HTERT RPE-1 (cell line): Measurements from ENCODE around the gene GALNT9.
"Not testable (repeated sequence)": the region's sequence is repeated elsewhere in the genome, so short reads cannot be mapped to it uniquely, and the experiment has no call there.

Experiments
- in situ Hi-C: fragments of 300-500 bp; cut with MboI; formaldehyde crosslinking; loops from 4 replicates; pipeline ENCODE4 v1.14.3; 2020; ENCODE audit warnings: low sequenced_read_pairs

Gene GALNT9

DNA sequence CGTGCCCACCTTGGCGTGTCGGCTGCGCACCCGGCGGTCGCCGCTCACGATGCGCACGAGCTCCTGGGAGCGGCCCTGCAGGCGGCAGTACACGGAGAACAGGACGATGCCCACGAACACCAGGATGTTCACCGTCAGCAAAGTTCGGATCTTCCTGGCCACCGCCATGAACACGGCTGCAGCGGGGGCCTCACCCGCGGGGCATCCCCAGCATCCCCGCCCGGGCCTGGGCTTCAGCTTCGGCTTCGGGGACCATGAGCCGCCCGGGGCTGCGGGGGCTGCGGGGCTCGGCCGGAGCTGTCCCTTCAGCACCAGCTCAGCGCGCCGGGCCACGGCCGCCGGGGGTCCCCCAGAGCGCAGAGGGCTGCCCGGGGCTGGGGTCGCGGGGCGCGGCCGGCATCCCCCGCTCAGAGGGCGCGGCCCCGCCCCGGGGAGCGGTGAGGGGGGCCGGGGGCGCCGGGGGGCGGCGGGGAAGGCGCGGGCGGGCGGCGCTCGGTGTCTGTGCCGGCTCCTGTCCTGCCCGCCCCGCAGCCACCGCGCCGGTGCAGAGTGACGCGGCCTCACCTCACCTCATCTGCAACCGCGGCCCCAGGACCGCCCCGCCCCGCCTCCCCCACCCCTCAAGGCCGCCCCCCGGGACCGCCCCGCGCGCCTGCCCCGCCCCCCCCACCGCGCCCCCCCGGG lies at the start of gene GALNT9:
Gene GALNT9 (minus strand): TSS at position 554 of the 684 bp plus-strand sequence. CDS start 386 bp downstream, at position 168.
- in situ Hi-C loops, result no loop called here

DNA sequence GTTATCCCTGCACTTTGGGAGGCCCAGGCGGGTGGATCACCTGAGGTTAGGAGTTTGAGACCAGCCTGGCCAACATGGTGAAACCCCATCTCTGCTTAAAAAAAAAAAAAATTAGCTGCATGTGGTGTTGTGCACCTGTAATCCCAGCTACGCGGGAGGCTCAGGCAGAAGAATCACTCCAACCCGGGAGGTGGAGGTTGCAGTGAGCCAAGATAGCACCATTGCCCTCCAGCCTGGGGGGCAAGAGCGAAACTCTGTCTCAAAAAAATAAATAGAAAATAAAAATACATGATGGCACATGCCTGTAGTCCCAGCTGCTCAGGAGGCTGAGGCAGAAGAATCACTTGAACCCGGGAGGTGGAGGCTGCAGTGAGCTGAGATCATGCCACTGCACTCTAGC lies 49.7 kb upstream of the GALNT9 start:
- in situ Hi-C loops, result not testable (repeated sequence)

DNA sequence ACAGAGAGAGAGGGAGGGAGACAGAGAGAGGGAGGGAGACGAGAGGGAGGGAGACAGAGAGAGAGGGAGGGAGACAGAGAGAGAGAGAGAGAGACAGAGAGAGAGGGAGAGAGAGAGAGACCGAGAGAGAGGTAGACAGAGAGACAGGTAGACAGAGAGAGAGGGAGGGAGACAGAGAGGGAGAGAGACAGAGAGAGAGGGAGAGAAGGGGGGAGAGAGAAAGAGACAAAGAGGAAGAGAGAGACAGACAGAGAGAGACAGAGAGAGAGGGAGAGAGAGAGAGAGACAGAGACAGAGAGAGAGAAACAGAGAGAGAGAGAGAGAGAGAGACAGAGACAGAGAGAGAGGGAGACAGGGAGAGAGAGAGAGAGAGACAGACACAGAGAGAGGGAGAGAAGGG lies 47.8 kb upstream of the GALNT9 start:
- in situ Hi-C loops, result no loop called here

DNA sequence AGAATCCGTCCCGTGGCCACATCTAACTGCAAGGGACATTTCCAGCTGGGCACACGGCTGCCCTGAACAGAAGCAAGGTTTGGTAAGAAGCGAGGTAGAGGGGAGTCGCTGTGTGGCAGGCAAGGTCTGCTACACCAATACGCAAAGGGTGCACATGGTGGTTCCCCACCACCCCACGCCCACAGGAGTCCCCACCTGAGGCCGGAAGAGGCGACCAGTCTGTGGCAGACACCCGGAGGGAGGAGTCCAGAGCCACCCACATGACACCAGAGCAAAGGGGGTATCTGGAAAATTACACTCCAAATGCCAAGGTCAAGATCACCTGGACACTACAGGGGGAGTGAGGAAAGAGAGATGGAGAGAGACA lies 47.1 kb upstream of the GALNT9 start:
- in situ Hi-C loops, result no loop called here

DNA sequence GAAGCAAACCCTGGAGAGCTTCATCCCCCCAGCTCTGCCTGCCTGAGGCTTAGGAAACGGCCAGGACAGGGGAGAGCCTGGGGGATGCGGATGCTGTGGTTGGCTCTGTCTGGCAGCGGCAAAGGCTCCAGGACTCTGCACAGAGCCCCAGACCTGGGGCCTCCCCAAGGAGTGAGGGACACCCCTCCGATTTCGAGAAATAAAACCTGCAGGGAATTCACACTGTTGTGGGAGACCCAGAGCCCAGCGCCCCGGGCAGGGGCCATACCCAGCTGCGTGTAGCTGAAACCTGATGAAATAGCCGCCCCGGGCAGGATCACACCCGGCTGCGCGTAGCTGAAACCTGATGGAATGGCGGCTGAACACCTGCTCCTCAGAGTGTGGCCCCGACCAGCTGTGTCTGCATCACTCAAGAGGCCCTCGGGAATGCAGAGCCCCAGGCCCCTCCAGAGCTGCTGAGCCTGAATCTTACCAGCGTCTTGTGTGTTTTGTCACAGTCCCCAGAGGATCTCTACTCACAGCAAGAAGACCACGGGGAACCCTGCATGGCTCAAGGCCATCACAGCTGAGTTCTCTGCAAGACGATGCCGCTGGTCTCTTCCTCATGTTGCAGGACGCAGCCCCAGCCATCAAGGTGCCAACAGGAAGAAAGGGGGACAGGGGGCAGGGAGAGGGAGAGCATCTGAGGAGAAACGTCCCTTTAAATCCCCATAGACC lies 46.5 kb upstream of the GALNT9 start:
- in situ Hi-C loops, result no loop called here

DNA sequence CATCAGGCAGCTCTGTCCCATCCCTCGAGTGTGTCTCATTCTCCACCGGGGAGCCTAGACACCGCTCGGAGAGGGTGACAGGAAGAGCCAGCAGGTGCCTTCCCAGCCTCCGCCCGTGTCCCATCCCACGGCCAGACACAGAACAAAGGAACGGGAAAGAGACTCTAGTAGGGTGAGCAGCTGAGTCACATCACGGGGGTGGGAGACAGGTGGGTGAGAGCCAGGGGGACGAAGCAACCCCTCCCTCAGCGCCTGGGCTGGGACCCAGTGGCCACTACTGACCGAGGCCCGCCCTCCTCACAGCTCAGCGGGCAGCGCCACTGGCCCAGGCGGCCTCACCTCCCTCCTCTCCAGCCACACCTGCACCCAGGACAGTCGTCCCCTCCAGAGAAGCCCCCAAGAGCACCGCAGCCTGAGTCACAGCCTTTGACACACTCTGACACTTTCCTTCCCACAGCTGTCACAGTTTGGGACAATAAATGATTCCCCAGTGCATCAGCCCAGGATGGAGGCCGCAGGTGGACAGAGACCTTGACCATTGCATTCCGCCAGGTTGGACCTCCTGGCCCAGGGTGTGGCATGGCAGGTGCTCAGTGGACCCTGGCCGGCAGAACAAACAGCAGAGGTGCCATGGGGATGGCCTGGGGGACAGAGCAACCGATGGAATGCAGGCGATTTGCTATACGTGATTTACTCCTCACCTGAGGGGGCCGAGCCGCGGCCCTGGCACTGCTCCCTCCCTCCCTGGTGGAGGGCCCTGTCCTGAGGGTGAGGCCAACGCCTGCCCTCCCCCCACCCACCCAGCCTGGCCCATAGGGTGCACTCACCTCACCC lies 45.4 kb upstream of the GALNT9 start:
- in situ Hi-C loops, result no loop called here

DNA sequence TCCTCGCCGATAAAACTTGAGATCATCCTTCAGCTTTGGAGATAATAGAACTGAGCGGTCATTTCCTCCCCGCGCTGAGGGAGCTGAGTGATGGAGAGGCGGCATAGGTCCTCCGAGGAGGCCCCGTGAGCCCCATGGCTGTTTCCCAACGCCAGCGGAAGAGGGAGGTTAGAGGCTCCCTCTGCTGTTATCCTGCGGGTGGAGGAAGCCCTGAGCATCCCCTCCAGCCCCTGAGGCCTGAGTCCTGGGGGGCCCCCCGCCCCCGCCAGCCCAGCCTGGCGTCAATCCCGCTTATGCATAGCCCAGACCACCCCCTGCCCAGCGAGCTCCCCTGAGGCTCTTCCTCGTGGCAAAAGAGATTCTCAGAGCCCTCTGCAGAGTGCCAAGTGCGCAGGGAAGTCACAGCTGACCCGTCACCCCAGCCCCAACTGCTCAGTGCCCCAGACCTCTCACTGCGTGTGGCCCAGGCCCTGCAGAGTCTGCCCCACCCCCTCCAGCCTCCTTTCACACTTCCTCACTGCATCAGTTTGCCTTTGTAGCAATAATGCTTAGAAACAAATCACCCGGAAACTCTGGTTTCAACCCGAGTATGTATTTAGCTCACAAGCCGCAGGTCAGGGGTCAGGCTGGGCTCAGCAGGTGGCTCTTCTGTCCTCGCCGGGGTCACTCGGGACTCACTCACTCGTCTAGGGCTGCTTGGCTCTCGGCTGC lies 44.7 kb upstream of the GALNT9 start:
- in situ Hi-C loops, result no loop called here

DNA sequence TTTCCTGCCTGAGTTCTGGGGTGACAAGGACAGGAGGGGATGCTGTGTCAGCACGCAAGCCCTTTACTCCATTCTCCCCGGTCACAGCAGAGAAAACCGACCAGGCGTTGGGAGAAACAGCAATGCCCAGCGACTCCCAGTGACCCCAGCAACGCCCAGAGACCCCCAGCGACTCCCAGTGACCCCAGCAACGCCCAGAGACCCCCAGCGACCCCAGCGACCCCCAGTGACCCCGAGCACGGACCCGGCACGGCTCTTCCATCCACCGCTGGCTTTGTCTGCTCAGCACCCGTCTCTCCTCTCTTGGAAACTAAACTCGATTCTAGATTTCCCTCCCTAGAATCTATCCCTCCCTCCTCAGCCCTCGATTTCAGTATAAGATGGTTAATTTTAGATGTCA lies 38.5 kb upstream of the GALNT9 start:
- in situ Hi-C loops, result no loop called here

DNA sequence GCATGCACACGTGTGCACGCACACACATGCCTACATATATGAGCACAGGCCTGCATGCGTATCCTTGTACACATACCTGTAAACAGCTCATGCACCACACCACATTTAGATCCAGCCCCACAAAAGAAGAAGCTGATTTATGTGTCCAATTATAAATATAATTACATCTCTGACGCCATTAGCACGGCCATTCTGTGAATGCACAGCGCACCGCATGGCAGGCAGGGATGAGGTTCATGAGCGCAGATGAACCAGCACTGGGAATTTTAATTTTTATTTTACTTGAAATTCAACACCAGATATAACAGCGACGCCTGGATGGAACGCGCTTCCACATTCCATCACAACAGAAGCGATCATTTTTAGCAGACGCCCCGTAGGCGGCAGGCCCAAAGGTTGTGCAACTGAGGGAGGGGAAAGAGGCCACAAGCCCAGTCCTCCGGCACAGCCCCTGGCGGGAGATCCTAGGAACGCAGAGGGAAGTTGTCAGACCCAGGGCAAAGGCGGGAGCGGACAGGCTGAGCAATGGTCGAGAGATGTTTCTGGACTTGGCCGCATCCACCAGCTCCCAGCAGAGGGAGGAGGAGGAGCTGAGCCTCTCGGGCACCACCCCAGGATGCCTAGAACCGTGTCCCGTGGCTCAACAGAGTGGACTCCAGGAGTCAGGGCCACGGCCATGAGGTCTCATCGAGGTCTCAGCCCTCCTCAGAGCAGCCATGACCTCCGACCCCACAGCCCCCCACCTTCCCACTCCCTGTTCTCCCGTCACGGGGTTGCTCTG lies 37.9 kb upstream of the GALNT9 start:
- in situ Hi-C loops, result no loop called here

DNA sequence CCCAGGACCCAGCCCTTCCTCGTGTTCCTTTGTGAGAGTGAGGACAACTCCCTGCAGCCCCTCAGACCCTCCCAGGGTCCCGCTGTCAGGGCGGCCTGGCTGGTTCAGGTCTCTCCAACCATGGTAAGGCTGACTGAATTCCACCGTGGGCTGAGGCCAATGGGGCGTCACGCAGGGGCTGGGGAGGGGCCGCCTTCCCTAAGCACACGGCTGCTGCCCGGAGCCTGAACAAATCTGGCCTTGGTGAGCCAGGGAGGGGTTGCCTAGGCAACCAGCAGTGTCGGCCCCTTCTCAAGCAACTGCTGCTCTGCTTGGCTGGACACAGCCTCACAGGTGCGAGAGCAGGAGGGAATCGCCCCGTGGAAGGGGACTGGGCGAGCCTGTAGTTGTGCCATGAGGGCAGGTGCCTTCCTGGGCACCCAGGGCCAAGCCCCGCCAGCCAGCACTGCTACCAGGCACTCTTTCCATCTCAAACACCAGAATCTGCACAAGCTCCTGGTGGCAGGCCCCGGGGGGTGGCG lies 37.0 kb upstream of the GALNT9 start:
- in situ Hi-C loops, result no loop called here

DNA sequence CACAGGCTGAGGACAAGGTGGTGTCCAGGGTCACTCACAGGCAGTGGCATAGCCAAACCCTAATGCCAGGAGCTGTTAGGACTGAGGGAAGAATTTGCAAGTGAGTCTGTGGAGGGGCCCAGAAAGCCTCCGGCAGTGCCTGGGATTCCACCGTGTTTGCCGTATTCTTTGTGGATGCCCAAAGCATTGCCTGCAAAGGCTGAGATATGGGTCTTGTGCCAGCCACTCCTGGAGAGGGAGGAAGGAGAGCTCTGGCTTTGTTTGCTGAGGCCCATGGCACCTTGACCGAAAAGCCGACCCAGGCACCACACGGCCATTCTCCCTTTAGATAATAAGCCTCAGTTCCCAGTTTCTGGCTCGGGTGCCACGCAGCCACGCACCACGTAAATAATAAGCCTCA lies 35.8 kb upstream of the GALNT9 start:
- in situ Hi-C loops, result no loop called here

DNA sequence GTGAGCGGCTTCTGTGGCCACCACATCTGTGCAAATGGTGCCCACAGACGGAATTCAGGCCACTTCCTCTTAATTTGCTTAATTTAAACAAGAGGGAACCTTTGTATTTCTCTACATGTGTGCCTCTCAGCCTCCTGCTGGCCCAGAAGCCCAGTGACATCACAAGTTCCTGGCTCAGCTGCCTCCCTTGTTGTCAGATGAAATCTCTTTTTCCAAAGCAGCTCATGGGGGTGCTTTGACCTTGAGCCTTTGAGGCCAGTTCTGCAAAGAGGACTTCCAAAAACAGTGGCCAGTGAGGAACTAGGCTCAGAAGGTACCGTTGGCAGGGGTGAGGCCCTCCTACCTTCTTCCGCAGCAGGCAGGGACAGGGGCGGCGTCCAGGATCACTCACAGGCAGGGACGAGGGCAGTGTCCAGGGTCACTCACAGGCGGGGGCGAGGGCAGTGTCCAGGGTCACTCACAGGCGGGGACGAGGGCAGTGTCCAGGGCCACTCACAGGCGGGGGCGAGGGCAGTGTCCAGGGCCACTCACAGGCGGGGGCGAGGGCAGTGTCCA lies 35.0 kb upstream of the GALNT9 start:
- in situ Hi-C loops, result no loop called here

DNA sequence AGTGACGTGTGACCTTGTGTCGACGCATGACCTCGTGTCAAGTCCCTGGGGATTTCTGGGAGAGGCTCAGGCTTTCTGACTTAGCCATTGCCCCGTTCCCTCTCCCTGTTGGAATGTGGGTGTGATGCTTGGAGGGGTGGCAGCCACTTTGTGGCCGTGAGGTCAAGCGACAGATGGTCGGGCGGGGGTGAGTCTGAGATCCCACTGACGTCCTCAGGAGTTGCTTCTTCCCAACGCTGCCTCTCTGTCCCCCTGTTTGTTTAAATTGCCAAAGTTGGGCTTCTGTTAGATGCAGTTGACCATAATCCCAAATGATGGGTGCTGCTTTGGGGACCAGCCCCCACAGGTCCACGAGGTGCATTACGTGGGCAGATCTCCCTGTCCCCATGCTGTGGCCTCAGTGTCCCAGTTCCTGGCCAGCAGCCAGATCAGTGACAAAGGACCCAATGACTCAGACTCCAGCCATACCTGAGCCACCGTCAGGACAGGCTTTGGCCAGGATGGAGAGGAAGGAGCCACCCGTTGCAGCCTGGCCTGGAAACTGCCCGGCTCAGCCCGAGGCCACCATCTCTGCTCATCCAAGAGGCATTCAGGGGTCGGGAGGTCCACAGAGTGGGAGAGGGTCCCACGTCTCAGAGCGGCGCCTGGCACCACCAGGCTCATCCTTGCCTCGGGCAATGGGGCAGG lies 34.4 kb upstream of the GALNT9 start:
- in situ Hi-C loops, result no loop called here

DNA sequence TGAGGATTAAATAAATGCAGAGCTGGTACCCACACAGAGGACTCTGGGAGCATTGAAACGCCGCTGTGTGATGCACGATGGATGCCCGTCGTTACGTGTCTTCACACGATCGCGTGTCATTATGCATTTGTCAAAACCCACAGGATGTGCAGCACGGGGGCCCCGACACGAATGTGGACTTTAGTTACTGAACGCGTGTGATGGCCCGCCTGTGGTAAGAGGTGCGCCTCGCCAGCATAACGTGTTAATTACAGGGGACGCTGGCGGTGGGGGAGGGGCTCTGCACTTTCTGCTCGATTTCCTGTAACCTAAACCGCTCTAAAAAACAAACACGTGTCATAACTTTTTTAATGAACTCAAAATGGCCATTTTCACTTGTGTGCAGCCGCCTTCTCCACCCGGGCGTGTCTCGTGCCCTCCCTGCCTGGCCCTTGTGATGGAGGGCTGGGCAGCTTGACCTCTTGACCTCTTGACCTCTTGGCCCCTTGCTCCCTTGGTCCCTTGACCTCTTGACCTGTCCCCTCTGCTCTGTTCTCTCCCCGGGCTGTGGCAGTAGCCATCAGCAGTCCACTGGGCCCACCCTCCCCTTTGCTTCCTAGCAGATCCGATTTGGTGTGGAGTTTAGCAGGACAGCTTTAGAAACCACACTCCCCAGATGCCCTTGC lies 33.7 kb upstream of the GALNT9 start:
- in situ Hi-C loops, result no loop called here

DNA sequence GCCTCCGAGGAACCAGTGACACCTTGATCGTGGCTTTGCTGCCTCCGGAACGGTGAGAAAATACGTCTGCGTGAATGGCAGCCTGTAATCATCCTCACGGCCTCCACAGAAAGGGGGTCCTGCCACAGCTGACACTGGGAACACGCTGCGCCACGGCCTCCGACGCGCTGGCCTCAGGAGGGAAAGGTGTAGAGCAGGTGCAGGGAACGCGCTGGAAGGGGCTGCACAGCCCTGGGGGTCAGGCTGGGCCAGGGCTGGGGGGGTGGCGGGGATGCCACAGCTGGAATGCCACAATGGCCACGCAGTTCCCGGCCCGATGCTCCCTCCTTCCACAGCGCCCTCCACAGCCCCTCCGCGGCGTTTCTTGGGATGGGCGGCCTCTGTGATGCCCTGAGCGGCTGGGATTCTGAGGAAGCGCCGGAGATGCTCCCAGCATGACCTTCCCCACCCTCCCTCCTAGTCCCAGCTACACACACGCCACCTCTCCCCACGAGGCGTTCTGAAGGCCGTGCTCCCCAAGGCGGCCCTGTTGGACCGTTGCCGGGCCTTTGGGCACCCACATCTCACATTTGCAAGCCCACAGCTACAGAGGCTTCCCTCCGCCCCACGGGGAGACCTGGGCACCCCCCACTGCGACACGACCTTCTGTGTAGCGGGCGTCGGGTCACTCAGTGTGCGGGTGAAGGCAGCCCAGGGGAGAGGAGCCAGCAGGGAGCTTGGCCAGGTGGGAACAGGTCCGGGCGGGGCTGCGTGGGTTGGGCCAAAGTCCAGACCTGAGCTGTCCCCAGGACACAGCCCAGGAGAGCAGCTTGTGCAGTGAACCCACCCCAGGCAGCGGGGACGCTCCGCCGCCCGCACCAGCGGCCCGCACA lies 31.8 kb upstream of the GALNT9 start:
- in situ Hi-C loops, result no loop called here

DNA sequence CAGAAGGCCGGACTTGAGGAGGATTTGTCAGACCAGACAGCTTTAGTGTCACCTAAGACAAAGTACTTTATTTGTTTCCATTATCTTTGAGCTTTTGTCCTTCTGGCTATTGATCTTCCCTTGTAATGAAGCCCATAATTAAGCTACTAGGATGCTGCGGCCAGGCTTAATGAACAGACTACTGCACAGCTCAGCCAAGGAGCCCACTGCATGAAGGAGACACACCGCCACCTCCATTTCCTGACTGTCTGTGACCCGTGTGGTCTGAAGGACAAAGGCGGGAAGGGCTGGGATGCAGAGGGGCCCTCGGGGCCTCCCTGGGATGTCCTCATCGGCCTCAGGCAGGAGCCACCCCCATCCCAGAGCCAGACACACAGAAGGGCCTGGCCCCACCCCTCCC lies 31.0 kb upstream of the GALNT9 start:
- in situ Hi-C loops, result no loop called here

DNA sequence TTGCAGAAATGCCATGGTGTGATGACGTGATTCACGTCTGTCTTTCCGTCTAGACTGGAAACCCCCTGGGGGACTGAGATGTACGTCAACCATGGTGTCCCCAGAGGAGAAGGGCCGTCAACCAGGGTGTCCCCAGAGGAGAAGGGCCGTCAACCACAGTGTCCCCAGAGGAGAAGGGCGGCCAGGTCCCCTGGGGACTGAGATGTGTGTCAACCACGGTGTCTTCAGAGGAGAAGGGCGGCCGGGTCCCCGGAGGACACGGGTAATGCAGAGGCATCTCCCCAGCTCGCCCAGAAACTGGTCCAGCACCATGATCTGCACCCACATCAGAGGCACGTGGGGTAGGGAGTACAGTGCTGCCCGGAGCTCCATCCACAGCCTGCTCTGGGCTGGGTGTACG lies 30.6 kb upstream of the GALNT9 start:
- in situ Hi-C loops, result no loop called here

DNA sequence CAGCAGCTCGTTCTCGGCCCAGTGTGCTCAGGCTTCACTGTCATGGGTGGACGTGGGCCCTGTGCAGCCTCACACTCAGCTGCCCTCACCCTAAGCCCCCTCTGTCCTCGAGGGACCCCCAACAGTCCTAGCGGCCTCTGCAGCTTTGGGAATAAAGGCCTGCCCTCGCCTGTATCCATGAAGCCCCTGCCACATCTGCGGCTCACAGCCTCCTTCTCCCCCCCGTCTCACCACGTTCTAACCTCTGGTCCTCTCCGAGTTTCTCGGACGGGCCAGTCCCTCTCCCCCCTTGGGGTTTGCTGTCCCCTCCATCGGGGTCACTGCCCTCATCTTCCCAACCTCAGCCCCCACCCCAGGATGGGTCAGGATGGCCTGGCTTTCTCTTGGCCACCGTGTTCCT lies 30.2 kb upstream of the GALNT9 start:
- in situ Hi-C loops, result no loop called here
